HK-2 (cell line): ENCODE results near the gene DTL.
A peak's percentile ranks its signal among the peaks of the same experiment; 100 is the strongest.

Experiments used
- DNase-seq: peaks from one replicate; pipeline ENCODE4 v3.0.0-alpha.2; 2018; ENCODE audit not compliant: unreplicated experiment

Gene DTL

DNA sequence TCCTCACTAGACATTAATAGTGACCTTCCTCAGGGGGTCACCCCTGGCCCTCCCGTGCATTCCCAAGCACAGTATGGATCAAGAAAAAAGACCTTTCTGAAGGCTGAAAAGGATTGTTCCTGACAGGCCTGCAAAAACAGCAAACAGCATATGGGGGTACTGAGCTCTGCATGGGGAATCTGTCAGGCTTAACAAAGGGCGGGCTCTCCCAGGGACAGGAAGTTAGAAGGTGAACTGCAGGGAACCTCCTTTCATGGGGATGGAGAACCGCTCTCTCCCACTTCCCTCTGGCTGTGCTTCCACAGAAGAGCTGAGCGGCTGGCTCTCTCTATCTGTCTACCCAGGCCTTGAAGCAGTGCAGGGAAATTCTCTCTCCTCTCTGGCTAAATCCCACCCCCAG, 91.7 kb downstream of the DTL start:
- no peak for DNase-seq

DNA sequence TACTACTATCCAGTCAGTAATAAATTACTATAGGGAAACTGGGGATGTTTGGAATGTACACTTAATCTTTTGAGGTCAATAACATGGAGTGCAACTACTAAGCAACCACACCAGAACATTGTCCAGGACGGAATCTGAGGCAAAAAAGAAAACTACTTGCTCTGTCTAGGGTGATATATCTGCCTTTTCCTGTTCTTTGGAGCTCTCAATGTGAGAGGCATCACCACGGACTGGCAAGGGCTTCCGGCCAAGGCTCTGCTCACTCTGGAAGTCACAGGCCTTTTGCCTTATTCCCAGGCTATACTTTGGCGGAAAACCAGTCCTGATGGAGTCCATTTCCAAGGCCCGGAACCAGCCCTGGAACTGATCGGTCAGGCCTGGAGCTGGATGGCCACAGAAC, 94.2 kb downstream of the DTL start:
- DNase-seq, result no peak

DNA sequence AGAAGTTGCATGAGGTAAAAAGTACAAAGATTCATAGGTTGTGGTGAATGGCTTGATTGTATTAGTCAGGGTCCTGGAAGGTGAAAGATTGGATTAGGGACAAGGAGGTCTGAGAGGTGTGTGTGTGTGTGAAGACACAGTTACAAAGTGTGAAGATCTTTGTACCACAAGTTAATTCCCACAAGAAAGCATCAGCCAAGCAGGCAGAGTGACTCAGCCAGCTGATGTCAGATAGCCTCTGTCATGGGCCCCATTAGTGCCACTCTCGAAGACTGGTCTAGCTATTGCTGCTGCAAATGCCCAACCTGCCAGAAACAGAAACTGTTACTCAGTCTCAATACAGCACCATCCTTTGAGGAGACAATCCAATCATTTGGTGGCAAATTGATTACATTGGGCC, 96.5 kb downstream of the DTL start:
- DNase-seq, result peak; percentile 43

DNA sequence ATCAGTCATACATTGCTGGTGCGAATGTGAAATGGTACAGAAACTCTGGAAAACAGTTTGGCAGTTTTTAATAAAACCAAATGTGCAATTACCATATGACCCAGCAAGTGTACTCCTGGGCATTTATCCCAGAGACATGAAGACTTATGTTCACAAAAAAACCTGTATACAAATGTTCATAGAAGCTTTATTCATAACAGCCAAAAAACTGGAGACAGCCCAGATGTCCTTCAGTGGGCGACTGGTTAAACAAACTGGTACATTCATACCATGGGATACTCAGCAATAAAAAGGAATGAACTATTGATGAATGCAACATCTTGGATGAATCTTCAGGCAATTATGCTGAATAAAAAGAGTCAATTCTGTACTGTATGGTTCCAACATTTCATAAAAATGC, 97.8 kb downstream of the DTL start:
- no peak for DNase-seq

DNA sequence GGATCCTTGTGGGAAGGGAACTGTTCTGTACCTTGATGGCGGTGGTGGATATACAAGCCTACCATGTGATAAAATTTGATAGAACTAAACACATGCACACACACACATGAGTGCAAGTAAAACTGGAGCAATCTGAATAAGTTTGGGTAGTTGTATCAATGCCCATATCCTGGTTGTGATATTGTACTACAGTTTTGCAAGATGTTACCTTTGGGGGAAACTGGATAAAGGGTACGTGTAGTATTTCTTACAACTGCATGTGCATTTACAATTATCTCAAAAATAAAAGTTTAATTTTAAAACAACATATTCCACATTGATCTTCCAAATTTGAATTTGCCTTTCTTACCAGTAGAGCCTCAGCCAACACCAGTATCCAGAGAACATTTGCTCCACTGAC, 99.6 kb downstream of the DTL start:
- DNase-seq, result no peak

DNA sequence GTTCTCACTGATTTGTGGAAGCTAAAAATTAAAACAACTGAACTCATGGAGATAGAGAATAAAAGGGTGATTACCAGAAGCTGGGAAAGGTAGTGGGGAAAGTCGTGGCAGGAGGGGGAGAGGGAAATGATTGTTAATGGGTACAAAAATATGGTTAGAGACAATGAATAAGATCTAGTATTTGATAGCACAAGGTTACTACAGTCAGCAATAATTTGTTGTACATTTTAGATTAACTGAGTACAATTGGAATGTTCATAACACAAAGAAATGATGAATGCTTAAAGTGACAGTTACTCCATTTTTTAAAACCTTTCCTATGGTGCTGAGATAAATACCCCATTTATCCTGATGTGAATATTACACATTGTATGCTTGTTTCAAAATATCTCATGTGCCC, 102.3 kb downstream of the DTL start:
- no peak for DNase-seq

DNA sequence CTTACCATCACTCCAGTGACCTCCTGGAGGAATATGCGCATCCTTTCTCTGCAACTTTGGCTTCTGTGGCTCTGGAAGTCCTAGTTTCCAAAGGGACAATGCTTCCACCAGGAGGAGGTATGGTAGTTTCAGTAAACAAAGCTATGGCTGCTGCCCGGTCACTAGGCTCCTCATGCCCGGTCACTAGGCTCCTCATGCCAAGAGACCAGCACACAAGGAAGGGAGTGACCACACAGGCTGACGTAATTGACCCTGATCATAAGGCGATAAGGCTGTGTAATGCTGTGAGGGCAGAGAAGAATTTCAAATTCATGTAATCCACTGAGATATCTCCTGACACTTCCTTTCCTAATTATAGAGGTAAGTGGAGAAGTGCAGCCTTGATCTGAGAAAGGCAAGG, 102.9 kb downstream of the DTL start:
- DNase-seq, result no peak

DNA sequence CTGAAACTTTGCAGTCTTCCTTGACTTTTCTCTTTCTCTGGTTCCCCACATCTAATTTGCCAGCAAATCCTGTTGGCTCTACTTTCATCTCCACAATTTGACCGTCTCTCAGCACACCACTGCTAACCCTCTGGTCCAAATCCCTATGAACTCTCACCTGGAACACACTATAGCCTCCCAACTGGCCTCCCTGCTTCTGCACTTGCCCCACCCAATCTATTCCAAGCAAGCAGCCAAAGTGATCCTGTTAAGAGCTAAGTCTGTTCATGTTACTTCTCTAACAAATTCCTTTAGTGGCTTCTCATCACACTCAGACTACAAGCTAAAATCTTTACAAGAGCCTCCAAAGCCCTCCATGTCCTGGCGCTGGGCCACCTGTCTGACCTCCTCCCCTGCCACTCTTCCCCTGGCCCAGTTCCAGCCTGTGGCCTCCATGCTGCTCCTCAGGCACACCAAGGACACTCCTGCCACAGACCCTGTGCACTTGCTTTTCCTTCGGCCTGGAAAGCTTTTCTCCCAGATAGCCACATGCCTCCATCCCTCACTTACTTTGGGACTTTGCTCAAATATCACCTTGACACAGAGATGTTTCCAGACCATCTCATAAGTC, 104.1 kb downstream of the DTL start:
- DNase-seq, result no peak

DNA sequence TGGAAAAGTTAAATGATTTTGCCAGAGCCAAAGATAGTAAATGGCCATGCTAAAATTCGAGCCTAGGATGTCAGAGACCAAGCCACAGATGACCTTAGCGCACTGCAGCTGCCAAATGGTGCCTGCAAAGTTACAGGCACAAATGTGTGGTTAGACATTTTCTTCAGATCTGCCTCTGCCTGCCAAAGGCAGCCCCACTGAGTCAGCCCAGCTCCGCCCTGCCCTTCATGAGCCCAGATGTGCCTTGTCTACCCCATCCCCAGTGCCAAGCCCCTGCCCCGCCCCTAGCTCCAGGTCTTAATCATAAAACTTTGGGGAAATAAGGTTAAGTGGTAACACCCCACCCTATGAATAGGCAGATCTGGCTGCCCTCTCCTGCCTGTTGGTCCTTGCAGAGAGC, 105.9 kb downstream of the DTL start:
- no peak for DNase-seq

DNA sequence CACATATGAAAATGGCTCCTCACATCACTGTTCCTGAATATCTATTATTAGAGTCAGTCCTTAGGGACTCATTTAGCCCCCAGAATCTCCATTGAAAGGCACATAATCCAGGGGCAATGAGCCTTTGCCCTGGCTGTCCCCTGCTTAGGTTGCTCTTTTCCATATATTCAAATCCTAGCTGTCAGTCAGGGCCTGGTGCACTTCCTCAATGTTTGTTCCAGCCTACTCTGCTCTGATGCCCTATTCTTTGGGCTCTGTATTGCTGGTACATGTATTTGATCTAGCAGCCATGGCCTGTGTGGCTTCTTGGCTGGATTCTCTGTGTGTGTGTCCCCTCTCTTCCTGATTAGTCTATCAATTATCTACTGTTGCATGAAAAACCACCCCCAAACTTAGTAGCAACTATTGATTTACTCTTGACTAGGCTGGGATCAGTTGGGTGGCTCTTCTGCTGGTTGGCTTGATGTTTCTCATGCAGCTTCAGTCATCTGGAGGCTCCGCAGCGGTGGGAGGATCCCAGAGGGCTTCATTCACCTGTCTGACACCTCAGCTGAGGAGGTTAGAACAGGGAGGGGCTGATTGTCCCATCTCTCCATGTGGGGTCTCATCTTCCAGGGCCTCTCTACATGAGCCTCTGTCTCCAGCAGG, 107.5 kb downstream of the DTL start:
- no peak for DNase-seq

DNA sequence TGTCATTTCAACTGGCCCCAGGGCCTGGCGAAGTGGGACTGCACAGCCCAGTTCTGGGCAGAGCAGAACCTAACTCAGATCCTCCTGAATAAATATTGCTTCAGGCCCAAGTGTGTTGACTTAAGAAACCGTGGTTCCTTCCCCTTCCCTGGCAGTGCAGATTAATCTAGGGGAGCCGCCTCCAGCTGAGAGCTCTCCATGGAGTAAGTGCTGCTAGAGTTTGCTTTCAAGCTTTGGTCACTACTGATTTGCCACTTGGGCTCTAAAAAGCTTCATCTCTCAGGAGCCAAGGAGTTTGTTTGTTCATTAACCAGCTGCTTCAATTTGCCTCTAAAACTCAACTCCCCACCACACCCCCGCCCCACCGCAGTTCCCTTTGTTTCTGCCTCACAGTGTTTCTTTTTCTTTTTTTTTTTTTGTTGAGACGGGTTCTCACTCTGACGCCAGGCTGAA, 112.1 kb downstream of the DTL start:
- DNase-seq, result no peak

DNA sequence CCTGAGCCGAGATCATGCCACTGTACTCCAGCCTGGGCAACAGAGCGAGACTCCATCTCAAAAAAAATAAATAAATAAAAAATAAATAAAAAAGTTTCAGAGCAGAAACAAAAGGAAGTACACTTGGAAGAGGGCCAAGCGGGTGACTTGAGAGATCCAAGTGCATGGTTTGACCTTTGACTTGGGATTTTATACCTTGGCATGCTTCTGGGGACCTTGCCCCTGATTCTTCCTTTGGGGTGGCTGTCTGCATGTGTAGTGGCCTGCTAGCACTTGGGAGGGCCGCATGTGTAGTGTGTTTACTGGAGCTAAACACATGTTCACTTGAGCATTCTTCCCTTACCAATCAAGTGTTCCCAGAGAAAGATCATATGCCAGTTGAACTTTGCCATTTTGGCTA, 114.0 kb downstream of the DTL start:
- no peak for DNase-seq

DNA sequence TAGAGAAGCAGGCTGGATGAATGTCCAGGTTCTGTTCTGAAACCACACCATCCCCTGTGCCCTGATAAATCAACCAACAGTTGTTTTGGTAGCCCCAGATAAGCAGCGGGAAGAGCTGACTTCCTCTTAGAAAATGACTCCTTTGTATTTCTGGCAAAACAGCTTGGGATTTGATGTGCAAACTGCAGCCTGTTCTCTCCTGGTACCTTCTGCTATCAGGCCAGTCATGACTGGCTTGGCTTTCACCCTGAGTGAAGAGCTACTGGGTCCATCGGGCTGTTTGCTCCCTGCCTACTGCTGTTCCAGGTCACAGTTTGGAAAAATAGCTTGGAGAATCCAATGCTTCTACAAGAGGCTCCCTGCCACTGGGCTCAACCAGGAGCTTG, 116.8 kb downstream of the DTL start:
- no peak for DNase-seq

DNA sequence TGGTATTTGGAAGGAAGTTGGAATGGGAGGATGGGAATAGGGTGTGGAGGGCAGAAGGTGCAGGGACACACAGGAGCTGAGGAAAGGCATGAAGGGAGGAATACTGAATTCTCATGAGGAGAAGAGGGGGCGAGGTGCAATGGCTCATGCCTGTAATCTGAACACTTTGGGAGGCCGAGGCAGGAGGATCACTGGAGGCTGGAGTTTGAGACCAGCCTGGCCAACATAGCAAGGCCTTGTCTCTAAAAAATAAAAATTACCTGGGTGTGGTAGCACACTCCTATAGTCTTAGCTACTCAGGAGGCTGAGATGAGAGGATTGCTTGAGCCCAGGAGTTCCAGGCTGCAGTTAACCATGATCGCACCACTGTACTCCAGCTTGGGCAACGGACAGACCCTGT, 117.3 kb downstream of the DTL start:
- DNase-seq, result no peak

DNA sequence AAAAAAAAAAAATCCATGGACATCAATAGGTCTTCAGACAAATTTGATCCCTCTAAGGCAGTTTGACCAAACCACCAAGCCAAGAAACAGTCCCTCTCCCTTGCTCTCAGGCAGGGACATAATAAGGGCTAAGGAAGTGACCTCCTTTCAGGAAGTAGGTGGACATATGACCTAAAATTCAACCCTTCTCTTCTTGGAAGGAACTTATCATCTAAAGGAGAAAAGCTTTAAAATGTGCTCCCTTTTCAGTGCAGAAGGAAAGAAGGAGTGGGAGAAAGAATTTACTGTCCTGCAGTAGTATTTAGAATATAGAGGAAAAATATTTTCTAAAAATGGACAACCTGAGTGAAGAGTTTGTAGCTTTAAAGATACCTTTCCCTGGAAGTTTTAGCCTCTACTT, 118.1 kb downstream of the DTL start:
- no peak for DNase-seq
